HepG2 (cell line): ENCODE measurements around the gene BCAS3. TPM values are rescaled to one million over a fixed set of nuclear protein-coding genes. Genes with fewer than 3 reads are reported as not detected.

ENCODE experiments used
- ATAC-seq: fragments of 200-7000 bp; cut with Tn5 transposase; 3 replicates; pipeline ENCODE4 v1.9.1; 2020; ENCODE audit warnings: mild to moderate bottlenecking, moderate library complexity
- BruUV-seq: library from RNA; stranded (reverse); fragments of 400-500 nt; replicated peaks from 2 replicates; lab custom pipeline; 2021; lab: Mats Ljungman, UMichigan
- CTCF ChIA-PET: fragments of 300-600 bp; formaldehyde crosslinking; extraction: SDS; loops from one replicate; lab custom pipeline; 2021; ENCODE audit warnings: low total read pairs, inconsistent platforms, low intra/inter-chr PET ratio; lab: Yijun Ruan, JAX
- POLR2A ChIA-PET: fragments of 350-600 bp; sonication (Branson Sonifier 250); formaldehyde crosslinking; loops from one replicate; lab custom pipeline; 2020; ENCODE audit warnings: antibody characterized with exemption, inconsistent platforms; lab: Yijun Ruan, JAX
- DNase-seq: peaks from one replicate; pipeline ENCODE4 v3.0.0-alpha.2; 2015; ENCODE audit warnings: low spot score
- FAIRE-seq: peaks from 3 replicates; lab custom pipeline; 2011; peaks lifted over from hg19 to GRCh38; lab: Jason Lieb, UNC
- H2AFZ ChIP-seq: one replicate; pipeline ENCODE4 v1.6.1; 2011; ENCODE audit warnings: low read length, inconsistent platforms
- H3K27ac ChIP-seq: fragments of 300-600 bp; 3 replicates; pipeline ENCODE4 v1.8.0; 2011; ENCODE audit warnings: mixed run types, mild to moderate bottlenecking, mixed read lengths, low read length, inconsistent platforms; ENCODE audit not compliant: insufficient read depth; ENCODE audit errors: extremely low read length
- H3K27me3 ChIP-seq, 2 experiments: fragments of 200-600 bp in 1 of 2; 2 replicates in 1 of 2; 3 replicates in 1 of 2; pipeline versions ENCODE4 v1.6.0 to v1.8.0; 2011; ENCODE audit warnings: low read length in 2 of 2, mild to moderate bottlenecking in 2 of 2, moderate library complexity in 2 of 2, inconsistent platforms in 1 of 2; ENCODE audit not compliant: insufficient read depth in 2 of 2, control insufficient read depth in 1 of 2
- H3K36me3 ChIP-seq, 2 experiments: fragments of 200-600 bp in 1 of 2; replicated peaks in 1 of 2; 2 replicates in 1 of 2; 3 replicates in 1 of 2; pipeline versions ENCODE4 v1.5.1 to v1.8.0; 2011; ENCODE audit warnings: low read length in 2 of 2, inconsistent platforms in 1 of 2; ENCODE audit not compliant: insufficient read depth in 2 of 2, control insufficient read depth in 1 of 2
- H3K4me1 ChIP-seq: 2 replicates; pipeline ENCODE4 v1.5.1; 2012; ENCODE audit warnings: low read length, inconsistent platforms; ENCODE audit not compliant: insufficient read depth
- H3K4me2 ChIP-seq: 2 replicates; pipeline ENCODE4 v1.6.0; 2011; ENCODE audit warnings: low read depth, low read length, inconsistent platforms
- H3K4me3 ChIP-seq, 3 experiments: fragments of 200-600 bp in 1 of 3; sonication (generic), shearing (Covaris generic) in 1 of 3; replicated peaks in 1 of 3; 2 replicates each; pipeline ENCODE4 v1.5.1; 2011 to 2016; ENCODE audit warnings: low read length in 3 of 3, inconsistent platforms in 2 of 3, low read depth in 2 of 3, mild to moderate bottlenecking in 2 of 3, control low read depth in 1 of 3, mixed read lengths in 1 of 3; ENCODE audit not compliant: insufficient read depth in 1 of 3
- H3K79me2 ChIP-seq: one replicate; pipeline ENCODE4 v1.6.1; 2011; ENCODE audit warnings: low read length, inconsistent platforms; ENCODE audit not compliant: insufficient read depth
- H3K9ac ChIP-seq: 2 replicates; pipeline ENCODE4 v1.6.0; 2011; ENCODE audit warnings: mild to moderate bottlenecking, low read depth, low read length, inconsistent platforms; ENCODE audit not compliant: insufficient read depth
- H3K9me3 ChIP-seq: 2 replicates; pipeline ENCODE4 v1.5.1; 2012; ENCODE audit warnings: mild to moderate bottlenecking, low read length
- H4K20me1 ChIP-seq: 2 replicates; pipeline ENCODE4 v1.6.0; 2011; ENCODE audit warnings: inconsistent platforms, mild to moderate bottlenecking, low read length, moderate library complexity; ENCODE audit not compliant: insufficient read depth
- BHLHE40 ChIP-seq: IDR thresholded peaks from 2 replicates; pipeline ENCODE4 v1.6.1; 2011; ENCODE audit warnings: low read length, improper control_type of control experiment
- KAT7 ChIP-seq: IDR thresholded peaks from 2 replicates; pipeline ENCODE4 v1.6.1; 2018; ENCODE audit warnings: borderline replicate concordance, missing compliant biosample characterization
- MATR3 ChIP-seq: sonication (generic); formaldehyde crosslinking; IDR thresholded peaks from 2 replicates; pipeline ENCODE4 v1.4.0; 2020; ENCODE audit warnings: missing genetic modification reagents
- RXRA ChIP-seq: sonication (generic); formaldehyde crosslinking; IDR thresholded peaks from 2 replicates; pipeline ENCODE4 v1.5.1; 2020; ENCODE audit warnings: missing genetic modification reagents
- TEAD3 ChIP-seq: optimal IDR thresholded peaks from 2 replicates; pipeline ENCODE3; 2016; ENCODE audit warnings: borderline replicate concordance
- ZNF3 ChIP-seq: IDR thresholded peaks from 2 replicates; pipeline ENCODE4 v1.7.0; 2017; ENCODE audit warnings: inconsistent platforms
- ZNF598 ChIP-seq: sonication (generic); formaldehyde crosslinking; IDR thresholded peaks from 2 replicates; pipeline ENCODE4 v1.5.1; 2020; ENCODE audit warnings: mild to moderate bottlenecking, missing genetic modification reagents, borderline replicate concordance
- WGBS: methylation state at CpG from one replicate; pipeline ENCODE4 v1.1.6; 2017; ENCODE audit warnings: low lambda C conversion rate; 5-methylcytosine and 5-hydroxymethylcytosine counted together
- in situ Hi-C: cut with HindIII; loops from 2 replicates; pipeline ENCODE4 v1.10.0; 2017; ENCODE audit warnings: low pct_unique_long_range_greater_than_20kb; ENCODE audit not compliant: extremely low pct_ligation_motif_present
- intact Hi-C: fragments of 100-400 bp; cut with micrococcal nuclease; formaldehyde crosslinking; loops from one replicate; pipeline ENCODE4 v1.10.0; 2022; ENCODE audit not compliant: unreplicated experiment
- polyA plus RNA-seq, 8 experiments: library from polyadenylated mRNA; depleted of rRNA in 3 of 8; stranded (reverse) in 7 of 8; unstranded in 1 of 8; fragments of >200 nt; fragmentation: Illumina TruSeq in 4 of 8; extraction: Trizol in 4 of 8; gene quantifications; 2 replicates each; pipeline versions ENCODE4 v1.2.1 to v1.2.3, GENCODE V29; 2011 to 2016; ENCODE audit warnings: low read depth in 4 of 8, missing spikeins in 1 of 8, mixed read lengths in 1 of 8; ENCODE audit not compliant: insufficient read depth in 1 of 8
- total RNA-seq, 5 experiments: library from RNA; depleted of rRNA; stranded (reverse); fragments of >200 nt; fragmentation: Illumina TruSeq; extraction: Trizol; gene quantifications; 2 replicates each; pipeline ENCODE4 v1.2.3, GENCODE V29; 2016; ENCODE audit warnings: low read depth in 1 of 5
- TF ChIP-seq, protein P1 (sequence below): fragments of 450-650 bp; IDR thresholded peaks from 2 replicates; pipeline ENCODE4 v1.6.1; 2016
- TF ChIP-seq, protein P2 (sequence below): IDR thresholded peaks from 2 replicates; pipeline ENCODE4 v1.6.1; 2016; ENCODE audit warnings: control low read depth

The BCAS3 gene
- total and polyA plus RNA-seq, 2 of the 13 experiments (the other 11 are each of a cell fraction or from before 2014, with no cell fraction given) = 10.7 to 11.2 TPM

DNA sequence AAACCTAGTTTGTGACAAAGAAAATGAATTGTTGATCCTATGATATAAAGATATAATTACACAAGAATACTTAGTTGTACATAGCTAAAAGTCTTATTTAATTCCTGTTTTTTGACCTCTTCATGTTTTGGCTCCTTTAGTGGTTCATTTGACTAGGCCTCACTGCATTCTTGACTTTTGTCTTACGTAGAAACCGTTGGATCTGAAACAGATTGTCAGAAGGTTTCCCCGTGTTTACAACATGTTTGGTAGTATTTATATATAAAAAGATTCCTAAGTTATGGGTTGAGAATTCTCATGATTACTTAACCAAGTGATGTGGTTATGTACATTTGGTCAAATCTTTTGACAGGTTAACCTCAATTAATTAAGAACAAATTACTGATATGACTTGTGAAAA lies 162.8 kb downstream of the BCAS3 start:
- no peaks in the 10 kb centered on the region for H3K36me3 ChIP-seq
- BruUV-seq = no TSS peak
- H3K79me2 ChIP-seq = no peaks in the 10 kb centered on the region
- H2AFZ ChIP-seq = no peak overlapping the region
- intact Hi-C loops (no loop called here), in situ Hi-C loops (no loop called here)
- H4K20me1 ChIP-seq = no peaks in the 10 kb centered on the region
- POLR2A ChIA-PET = interaction anchor here (1.2 kb wide), 1 partner anchor 241 kb away, joined by 3 read pairs; the partner anchor contains the start of gene PPM1D
- no peak overlapping the region for H3K9ac ChIP-seq
- 58% methylated on average over 3 of the region's 3 CpGs for WGBS
- no peak overlapping the region for H3K27ac ChIP-seq
- ATAC-seq (no peak), DNase-seq (no peak), FAIRE-seq (no peak)
- no peaks in the 10 kb centered on the region for H3K9me3 ChIP-seq
- H3K4me3 ChIP-seq = no peak overlapping the region
- CTCF ChIA-PET = no interaction called here
- H3K27me3 ChIP-seq = no peaks in the 10 kb centered on the region
- peaks cover 12% of the 10 kb centered on the region for H3K4me1 ChIP-seq
- no peak for TF ChIP-seq TEAD3 (CRISPR knock-in tag)
- TF ChIP-seq KAT7 (CRISPR knock-in tag) = no peak
- no peak for TF ChIP-seq ZNF598 (CRISPR knock-in tag)
- TF ChIP-seq MATR3 (CRISPR knock-in tag) = no peak
- TF ChIP-seq RXRA (CRISPR knock-in tag) = no peak
- TF ChIP-seq, protein P1, sequence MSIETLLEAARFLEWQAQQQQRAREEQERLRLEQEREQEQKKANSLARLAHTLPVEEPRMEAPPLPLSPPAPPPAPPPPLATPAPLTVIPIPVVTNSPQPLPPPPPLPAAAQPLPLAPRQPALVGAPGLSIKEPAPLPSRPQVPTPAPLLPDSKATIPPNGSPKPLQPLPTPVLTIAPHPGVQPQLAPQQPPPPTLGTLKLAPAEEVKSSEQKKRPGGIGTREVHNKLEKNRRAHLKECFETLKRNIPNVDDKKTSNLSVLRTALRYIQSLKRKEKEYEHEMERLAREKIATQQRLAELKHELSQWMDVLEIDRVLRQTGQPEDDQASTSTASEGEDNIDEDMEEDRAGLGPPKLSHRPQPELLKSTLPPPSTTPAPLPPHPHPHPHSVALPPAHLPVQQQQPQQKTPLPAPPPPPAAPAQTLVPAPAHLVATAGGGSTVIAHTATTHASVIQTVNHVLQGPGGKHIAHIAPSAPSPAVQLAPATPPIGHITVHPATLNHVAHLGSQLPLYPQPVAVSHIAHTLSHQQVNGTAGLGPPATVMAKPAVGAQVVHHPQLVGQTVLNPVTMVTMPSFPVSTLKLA = no peak
- TF ChIP-seq, protein P2, sequence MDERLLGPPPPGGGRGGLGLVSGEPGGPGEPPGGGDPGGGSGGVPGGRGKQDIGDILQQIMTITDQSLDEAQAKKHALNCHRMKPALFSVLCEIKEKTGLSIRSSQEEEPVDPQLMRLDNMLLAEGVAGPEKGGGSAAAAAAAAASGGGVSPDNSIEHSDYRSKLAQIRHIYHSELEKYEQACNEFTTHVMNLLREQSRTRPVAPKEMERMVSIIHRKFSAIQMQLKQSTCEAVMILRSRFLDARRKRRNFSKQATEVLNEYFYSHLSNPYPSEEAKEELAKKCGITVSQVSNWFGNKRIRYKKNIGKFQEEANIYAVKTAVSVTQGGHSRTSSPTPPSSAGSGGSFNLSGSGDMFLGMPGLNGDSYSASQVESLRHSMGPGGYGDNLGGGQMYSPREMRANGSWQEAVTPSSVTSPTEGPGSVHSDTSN (CRISPR knock-in tag) = no peak
- TF ChIP-seq BHLHE40 = no peak
- no peak for TF ChIP-seq ZNF3 (CRISPR knock-in tag)
- H3K4me2 ChIP-seq = no peak overlapping the region
